Esophagus squamous epithelium (tissue), 4 donors: ENCODE measurements around the gene DAP.

Source experiments
- CTCF ChIP-seq, 6 experiments: fragments of 450-650 bp in 4 of 6; fragments of 200-600 bp in 2 of 6; sonication (generic) in 2 of 6; IDR thresholded peaks; one replicate each; pipeline ENCODE4 v1.5.1; 2016 to 2019; ENCODE audit warnings: antibody characterized with exemption in 6 of 6, mild to moderate bottlenecking in 4 of 6, moderate library complexity in 4 of 6
- POLR2A ChIP-seq, 4 donors: fragments of 450-650 bp; IDR thresholded peaks; one replicate each; pipeline ENCODE4 v1.6.1; 2017; ENCODE audit warnings: antibody characterized with exemption in 4 of 4, mild to moderate bottlenecking in 4 of 4, moderate library complexity in 3 of 4

- TF ChIP-seq CTCF (IDR thresholded peaks at IDR 0.05) (no peak), POLR2A (IDR thresholded peaks at IDR 0.05) (no peak)
Observed at GRCh38 chr5:10700516-10700915, 60.5 kb downstream of the DAP start.
